HG02970 (cell line): ENCODE measurements around the gene TYW1.
"Not testable (repeated sequence)": the region's sequence is repeated elsewhere in the genome, so short reads cannot be mapped to it uniquely, and the experiment has no call there.

ENCODE experiments used
- ATAC-seq: cut with Tn5 transposase; IDR thresholded peaks from one replicate; pipeline ENCODE4 v1.9.1; 2021; ENCODE audit warnings: mild to moderate bottlenecking, moderate library complexity, moderate number of reproducible peaks; ENCODE audit not compliant: unreplicated experiment, low FRiP score

The TYW1 gene

DNA sequence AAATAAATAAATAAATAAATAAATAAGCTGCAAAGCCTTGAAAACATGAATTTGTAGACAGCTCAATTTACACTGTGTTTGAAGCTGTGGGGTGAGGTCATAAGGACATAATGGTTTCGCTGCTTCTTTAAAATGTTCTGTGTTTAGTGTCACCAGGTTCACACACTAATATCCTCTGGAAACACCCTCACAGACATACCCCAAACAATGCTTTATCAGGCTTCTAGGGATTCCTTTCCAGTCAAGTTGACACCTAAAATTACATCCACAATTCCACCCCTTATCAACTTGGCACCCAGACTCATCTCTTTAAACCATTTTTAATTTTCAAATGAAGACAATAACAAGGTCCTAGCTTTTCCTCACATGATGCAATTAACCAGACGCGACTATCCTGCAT, 7.1 kb upstream of the TYW1 start:
- not testable (repeated sequence) for ATAC-seq

DNA sequence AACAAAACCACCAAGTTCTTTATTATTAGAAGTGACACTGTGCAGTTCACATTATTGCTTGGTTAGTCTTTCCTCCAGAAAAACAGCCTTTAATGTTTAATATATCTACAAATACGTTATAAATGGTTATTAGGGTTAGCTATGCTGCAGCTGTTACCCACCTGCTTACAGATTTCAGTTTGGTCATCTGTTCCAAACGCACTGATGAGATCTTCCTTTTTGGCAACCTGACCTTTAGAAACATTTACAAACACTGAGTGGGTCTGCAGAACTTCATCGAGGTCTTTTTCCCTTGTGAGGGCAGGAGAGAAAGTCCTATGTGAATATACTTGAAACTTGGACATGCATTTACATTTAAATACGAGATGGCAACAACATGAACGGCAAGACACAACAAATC, 2.6 kb upstream of the TYW1 start:
- ATAC-seq: not testable (repeated sequence)

GRCh38 chr7:66994691-66995049, 2.0 kb upstream of the TYW1 start:
- ATAC-seq: not testable (repeated sequence)

DNA sequence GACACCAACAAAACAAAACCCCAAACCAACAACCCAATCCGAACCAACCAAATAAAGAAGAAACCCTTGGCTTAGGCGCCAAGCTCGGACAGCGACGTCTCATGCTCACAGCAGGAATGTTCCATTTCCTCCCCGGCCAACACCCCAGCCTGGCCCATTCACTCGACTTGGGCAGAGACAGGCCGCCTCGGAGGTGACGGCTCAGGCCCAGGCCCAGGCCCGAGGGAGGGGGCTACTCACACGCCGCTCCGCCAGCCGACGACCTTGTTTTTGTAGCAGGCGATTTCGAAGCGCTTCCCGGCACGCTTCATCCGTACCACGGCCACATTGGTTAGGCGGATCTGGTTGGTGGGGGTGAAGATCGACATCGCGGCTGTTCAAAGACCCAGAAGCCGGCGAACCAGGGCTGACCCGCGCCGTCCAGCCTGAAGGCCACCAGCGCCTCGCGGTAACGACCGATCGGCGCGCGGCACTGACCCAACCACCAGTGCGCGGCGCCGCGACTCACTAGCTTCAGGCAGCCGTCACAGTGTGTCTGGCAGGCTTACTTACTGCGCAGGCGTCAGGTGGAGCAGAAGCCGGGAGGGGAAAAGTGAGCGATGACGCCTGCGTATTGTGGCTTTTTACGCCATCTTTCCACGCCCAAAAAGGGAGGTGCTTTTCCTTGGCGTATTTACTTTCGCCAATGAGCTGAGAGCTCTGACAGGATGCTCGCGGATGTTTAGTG, 1.4 kb upstream of the TYW1 start, which contains the start of gene SBDS:
TSS of gene SBDS (minus strand) at position 537 of the 727 bp plus-strand sequence. CDS start at position 368, 169 bp downstream.
- ATAC-seq: peak; percentile 73

- not testable (repeated sequence) for ATAC-seq
Measured at GRCh38 chr7:67000601-67001258, 4.1 kb downstream of the TYW1 start.

- ATAC-seq: not testable (repeated sequence)
Measured at GRCh38 chr7:67004145-67004544, 7.5 kb downstream of the TYW1 start.

DNA sequence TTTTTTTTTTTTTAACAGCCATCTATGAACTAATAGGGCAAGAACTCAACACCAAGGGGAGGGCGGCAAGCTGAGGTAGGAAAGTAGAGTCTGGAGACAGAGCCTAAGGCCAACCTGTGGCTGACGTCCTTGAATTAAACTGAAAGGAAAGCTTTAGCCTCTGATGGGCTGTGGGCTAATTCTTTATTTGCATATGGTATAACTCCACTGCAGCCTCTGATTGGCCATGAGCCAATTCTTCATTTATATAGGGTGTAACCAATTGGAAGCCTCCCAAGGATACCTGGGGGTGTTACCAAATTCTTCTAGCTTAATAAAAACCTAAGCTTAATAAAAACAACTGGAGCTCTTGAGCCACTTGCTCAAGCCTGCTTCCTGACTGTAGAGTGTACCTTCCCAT, 10.3 kb downstream of the TYW1 start:
- no peak for ATAC-seq

DNA sequence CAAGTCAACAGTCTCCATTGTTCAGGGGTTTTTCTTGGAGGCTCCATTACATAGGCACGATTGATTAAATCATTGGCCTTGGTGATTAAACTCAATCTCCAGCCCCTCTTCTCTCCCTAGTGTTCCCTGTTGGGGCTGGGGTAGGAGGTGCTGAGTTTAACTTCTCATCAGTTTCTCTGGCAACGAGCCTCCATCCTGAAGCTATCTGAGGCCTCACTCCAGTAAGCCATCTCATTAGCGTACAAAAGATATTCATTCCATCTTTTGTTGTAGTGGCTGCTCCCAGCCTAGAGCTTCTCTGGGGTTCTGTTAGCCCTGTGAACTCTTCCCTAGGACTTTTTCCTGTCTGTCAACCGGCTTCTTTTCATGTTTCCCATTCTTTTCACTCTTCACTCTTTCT, 11.6 kb downstream of the TYW1 start:
- ATAC-seq: no peak

DNA sequence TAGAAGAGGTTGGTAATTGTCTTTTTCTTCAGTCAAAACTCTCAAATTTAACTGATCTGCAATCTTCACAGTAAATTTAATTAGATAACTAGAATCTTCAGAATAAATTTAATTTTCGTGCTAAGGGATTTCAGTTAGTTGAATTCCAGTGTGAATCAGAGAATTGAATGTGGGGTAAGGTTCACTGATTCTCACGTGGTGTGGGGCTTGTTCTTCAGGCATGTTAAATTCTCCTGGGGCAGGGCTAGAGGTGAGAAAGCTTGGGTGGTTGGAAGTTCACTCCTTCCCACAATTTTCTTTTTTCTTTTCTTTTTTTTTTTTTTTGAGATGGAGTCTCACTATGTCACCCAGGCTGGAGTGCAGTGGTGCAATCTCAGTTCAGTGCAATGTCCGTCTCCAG, 13.0 kb downstream of the TYW1 start:
- not testable (repeated sequence) for ATAC-seq

GRCh38 chr7:67014076-67014622, 17.5 kb downstream of the TYW1 start:
- not testable (repeated sequence) for ATAC-seq

GRCh38 chr7:67017971-67018370, 21.3 kb downstream of the TYW1 start:
- not testable (repeated sequence) for ATAC-seq

GRCh38 chr7:67018940-67019339, 22.3 kb downstream of the TYW1 start:
- ATAC-seq: no peak

DNA sequence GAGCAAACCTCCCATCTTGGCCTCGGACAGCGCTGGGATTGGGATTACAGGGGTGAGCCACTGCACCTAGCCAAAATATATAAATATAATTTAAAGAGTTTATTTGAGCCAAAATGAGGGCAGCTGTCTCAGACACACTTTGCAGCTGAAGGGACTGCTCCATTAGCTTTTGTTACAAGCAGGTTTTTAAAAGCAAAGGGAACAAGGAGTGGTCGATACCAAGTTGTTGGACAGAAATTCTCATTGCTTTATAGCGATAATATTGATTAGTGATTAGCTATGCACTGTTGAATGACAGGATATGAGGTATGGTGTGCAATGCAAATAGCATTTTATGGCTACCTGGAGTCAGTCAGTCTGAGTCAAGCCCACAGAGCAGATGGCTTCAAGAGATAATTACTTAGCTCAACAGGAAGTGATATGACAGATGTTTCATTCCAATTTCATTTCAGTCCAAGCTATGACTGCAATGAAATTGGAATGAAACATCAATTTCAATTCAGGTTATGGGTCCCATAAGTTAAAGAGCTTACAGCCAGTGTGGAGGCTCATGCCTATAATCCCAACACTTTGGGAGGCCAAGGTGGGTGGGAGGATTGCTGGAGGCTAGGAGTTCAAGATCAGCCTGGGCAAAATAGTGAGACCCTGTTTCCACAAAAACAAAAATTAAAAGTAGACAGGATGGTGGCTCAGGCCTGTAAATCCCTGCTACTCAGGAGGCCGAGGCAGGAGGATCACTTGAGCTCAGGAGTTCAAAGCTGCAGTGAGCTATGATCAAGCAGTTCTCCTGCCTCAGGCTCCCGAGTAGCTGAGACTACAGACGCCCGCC, 23.1 kb downstream of the TYW1 start:
- ATAC-seq: no peak

- ATAC-seq: no peak
Measured at GRCh38 chr7:67021260-67021659, 24.6 kb downstream of the TYW1 start.

- ATAC-seq: no peak
Measured at GRCh38 chr7:67022511-67022910, 25.9 kb downstream of the TYW1 start.

DNA sequence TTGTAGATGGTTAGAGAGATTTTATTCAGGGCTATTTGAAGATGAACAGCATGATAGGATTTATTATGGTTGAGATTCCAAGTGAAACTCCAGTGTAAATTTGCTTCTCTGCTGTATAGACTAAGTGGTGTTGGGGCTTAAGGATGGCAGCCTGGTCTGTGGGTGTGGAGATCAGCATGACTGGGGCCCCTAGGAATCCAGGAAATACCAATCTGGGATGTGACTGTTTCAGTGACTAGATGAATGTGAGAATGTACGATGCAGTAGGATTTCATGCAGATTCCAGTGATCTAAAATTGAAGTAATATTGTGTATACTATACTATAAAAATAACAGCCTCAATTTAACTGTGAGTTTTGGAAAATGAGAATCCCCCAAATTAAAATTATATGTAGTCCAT, 28.8 kb downstream of the TYW1 start:
- ATAC-seq: not testable (repeated sequence)

GRCh38 chr7:67031685-67032084, 35.1 kb downstream of the TYW1 start:
- ATAC-seq: not testable (repeated sequence)

GRCh38 chr7:67033251-67033650, 36.6 kb downstream of the TYW1 start:
- no peak for ATAC-seq

GRCh38 chr7:67036432-67037395, 40.1 kb downstream of the TYW1 start:
- not testable (repeated sequence) for ATAC-seq

- ATAC-seq: not testable (repeated sequence)
Measured at GRCh38 chr7:67040832-67041231, 44.2 kb downstream of the TYW1 start.
